H1 (cell line): ENCODE measurements around the gene TLE2. TPM values are rescaled to one million over a fixed set of nuclear protein-coding genes. Genes with fewer than 3 reads are reported as not detected.

Experiments used
- CTCF ChIA-PET: fragments of 300-600 bp; sonication (Branson Sonifier 250); formaldehyde crosslinking; loops from one replicate; lab custom pipeline; 2021; ENCODE audit not compliant: partially characterized antibody; lab: Charles Lee
- POLR2A ChIA-PET: fragments of 300-600 bp; sonication (Branson Sonifier 250); formaldehyde crosslinking; loops from one replicate; lab custom pipeline; 2021; ENCODE audit warnings: inconsistent platforms; ENCODE audit not compliant: partially characterized antibody; lab: Charles Lee
- DNase-seq, 2 experiments: peaks; one replicate each; pipeline versions ENCODE4 v3.0.0 to v3.0.0-alpha.2; 2010 to 2022; ENCODE audit warnings: low spot score in 2 of 2, low read depth in 1 of 2, mixed read lengths in 1 of 2
- FAIRE-seq: peaks from 2 replicates; lab custom pipeline; 2011; peaks lifted over from hg19 to GRCh38; lab: Jason Lieb, UNC
- H2AFZ ChIP-seq: 2 replicates; pipeline ENCODE4 v1.8.1; 2012; ENCODE audit warnings: low read length, inconsistent platforms
- H2AK5ac ChIP-seq: 2 replicates; pipeline ENCODE4 v1.6.1; 2013; ENCODE audit warnings: low read depth, low read length
- H2BK120ac ChIP-seq: replicated peaks from 2 replicates; pipeline ENCODE3; 2013; ENCODE audit warnings: low read depth, low read length, inconsistent platforms
- H2BK12ac ChIP-seq: 2 replicates; pipeline ENCODE4 v1.6.1; 2013; ENCODE audit warnings: low read depth, low read length
- H2BK15ac ChIP-seq: 2 replicates; pipeline ENCODE4 v1.6.1; 2013; ENCODE audit warnings: low read length
- H2BK20ac ChIP-seq: 2 replicates; pipeline ENCODE4 v1.6.1; 2013; ENCODE audit warnings: low read length
- H2BK5ac ChIP-seq: 2 replicates; pipeline ENCODE4 v1.6.1; 2013; ENCODE audit warnings: low read depth, low read length
- H3K14ac ChIP-seq: 2 replicates; pipeline ENCODE4 v1.6.1; 2013; ENCODE audit warnings: inconsistent platforms; ENCODE audit not compliant: insufficient read length
- H3K18ac ChIP-seq: 2 replicates; pipeline ENCODE4 v1.6.1; 2013; ENCODE audit warnings: low read length; ENCODE audit errors: extremely low read depth
- H3K23ac ChIP-seq: 2 replicates; pipeline ENCODE4 v1.6.1; 2013; ENCODE audit warnings: inconsistent platforms; ENCODE audit not compliant: insufficient read length
- H3K23me2 ChIP-seq: 2 replicates; pipeline ENCODE4 v1.6.1; 2013; ENCODE audit warnings: low read depth, low read length
- H3K27ac ChIP-seq: 2 replicates; pipeline ENCODE4 v1.6.1; 2011; ENCODE audit warnings: low read depth, low read length, inconsistent platforms
- H3K27me3 ChIP-seq, 4 experiments: replicated peaks in 1 of 4; 1 replicate in 1 of 4; 2 replicates in 3 of 4; pipeline versions ENCODE4 v1.6.1 to v1.8.1; 2011 to 2013; ENCODE audit warnings: low read length in 3 of 4, mild to moderate bottlenecking in 3 of 4, inconsistent platforms in 2 of 4, mixed read lengths in 2 of 4, moderate library complexity in 1 of 4; ENCODE audit not compliant: control insufficient read depth in 3 of 4, insufficient read depth in 3 of 4; ENCODE audit errors: extremely low read depth in 1 of 4
- H3K36me3 ChIP-seq, 4 experiments: 2 replicates each; pipeline versions ENCODE4 v1.6.1 to v1.8.1; 2011 to 2013; ENCODE audit warnings: mild to moderate bottlenecking in 4 of 4, low read length in 3 of 4, moderate library complexity in 2 of 4, control low read depth in 1 of 4, inconsistent platforms in 1 of 4; ENCODE audit not compliant: insufficient read depth in 4 of 4, control insufficient read depth in 2 of 4
- H3K4ac ChIP-seq: replicated peaks from 2 replicates; pipeline ENCODE3; 2013; ENCODE audit warnings: low read length, low read depth, mixed read lengths, inconsistent platforms; ENCODE audit not compliant: insufficient read length
- H3K4me1 ChIP-seq, 4 experiments: replicated peaks in 1 of 4; 1 replicate in 1 of 4; 2 replicates in 3 of 4; pipeline versions ENCODE4 v1.6.1 to v1.8.1; 2011 to 2013; ENCODE audit warnings: low read length in 3 of 4, inconsistent platforms in 2 of 4, mixed read lengths in 1 of 4; ENCODE audit not compliant: insufficient read depth in 4 of 4, control insufficient read depth in 3 of 4
- H3K4me2 ChIP-seq, 2 experiments: 2 replicates each; pipeline versions ENCODE4 v1.6.1 to v1.8.1; 2011 to 2013; ENCODE audit warnings: low read depth in 2 of 2, low read length in 2 of 2, control low read depth in 1 of 2, inconsistent platforms in 1 of 2, mild to moderate bottlenecking in 1 of 2; ENCODE audit not compliant: insufficient read depth in 1 of 2
- H3K4me3 ChIP-seq, 4 experiments: fragments of 200-600, 300-600 bp in 1 of 4; sonication (generic), shearing (Covaris generic), sonication (Bioruptor Twin) in 1 of 4; 2 replicates each; pipeline versions ENCODE4 v1.5.1 to v1.8.1; 2011 to 2016; ENCODE audit warnings: low read length in 4 of 4, low read depth in 3 of 4, control low read depth in 2 of 4, inconsistent platforms in 2 of 4, mild to moderate bottlenecking in 2 of 4, mixed read lengths in 1 of 4, moderate library complexity in 1 of 4; ENCODE audit not compliant: insufficient read depth in 2 of 4; ENCODE audit errors: extremely low read depth in 1 of 4
- H3K56ac ChIP-seq: replicated peaks from 2 replicates; pipeline ENCODE3; 2013; ENCODE audit warnings: low read depth, mild to moderate bottlenecking, mixed read lengths, low read length, inconsistent platforms; ENCODE audit not compliant: insufficient read length
- H3K79me1 ChIP-seq: 2 replicates; pipeline ENCODE4 v1.6.1; 2013; ENCODE audit warnings: low read depth, low read length, control low read depth
- H3K79me2 ChIP-seq, 2 experiments: 2 replicates each; pipeline versions ENCODE4 v1.6.1 to v1.8.1; 2012 to 2013; ENCODE audit warnings: low read length in 2 of 2, mild to moderate bottlenecking in 2 of 2, inconsistent platforms in 1 of 2; ENCODE audit not compliant: insufficient read depth in 2 of 2, control insufficient read depth in 1 of 2
- H3K9ac ChIP-seq, 4 experiments: replicated peaks in 1 of 4; 1 replicate in 1 of 4; 2 replicates in 3 of 4; pipeline versions ENCODE4 v1.6.1 to v1.8.1; 2011 to 2013; ENCODE audit warnings: low read depth in 3 of 4, low read length in 3 of 4, control low read depth in 2 of 4, mild to moderate bottlenecking in 2 of 4, moderate library complexity in 2 of 4, inconsistent platforms in 1 of 4; ENCODE audit errors: extremely low read depth in 1 of 4
- H3K9me3 ChIP-seq, 2 experiments: 2 replicates each; pipeline versions ENCODE4 v1.6.1 to v1.8.1; 2012 to 2013; ENCODE audit warnings: mild to moderate bottlenecking in 2 of 2, moderate library complexity in 2 of 2, control low read depth in 1 of 2, inconsistent platforms in 1 of 2, low read depth in 1 of 2, low read length in 1 of 2, mixed read lengths in 1 of 2; ENCODE audit not compliant: insufficient read depth in 2 of 2
- H4K20me1 ChIP-seq, 2 experiments: replicated peaks in 1 of 2; 2 replicates each; pipeline versions ENCODE3 to v1.8.1; 2011 to 2013; ENCODE audit warnings: inconsistent platforms in 2 of 2, low read length in 2 of 2, mild to moderate bottlenecking in 1 of 2; ENCODE audit not compliant: insufficient read depth in 2 of 2, control insufficient read depth in 1 of 2
- H4K5ac ChIP-seq: 2 replicates; pipeline ENCODE4 v1.6.1; 2013; ENCODE audit warnings: low read length, low read depth, mixed read lengths, inconsistent platforms; ENCODE audit not compliant: insufficient read length
- H4K8ac ChIP-seq: 2 replicates; pipeline ENCODE4 v1.8.0; 2013; ENCODE audit warnings: mild to moderate bottlenecking, moderate library complexity, low read length, inconsistent platforms; ENCODE audit not compliant: insufficient read depth; ENCODE audit errors: extremely low read depth
- H4K91ac ChIP-seq: replicated peaks from 2 replicates; pipeline ENCODE3; 2013; ENCODE audit warnings: low read length, mixed read lengths, inconsistent platforms; ENCODE audit not compliant: insufficient read length
- CHD1 ChIP-seq: IDR thresholded peaks from 2 replicates; pipeline ENCODE4 v1.6.1; 2012; ENCODE audit warnings: low read depth, low read length, improper control_type of control experiment
- CREB1 ChIP-seq: IDR thresholded peaks from 2 replicates; pipeline ENCODE4 v1.6.1; 2012; ENCODE audit warnings: inconsistent platforms
- CTCF ChIP-seq, 3 experiments: IDR thresholded peaks; 1 replicate in 2 of 3; 2 replicates in 1 of 3; pipeline versions ENCODE4 v1.5.1 to v1.6.1; 2011; ENCODE audit warnings: low read length in 3 of 3, mild to moderate bottlenecking in 3 of 3, inconsistent platforms in 2 of 3, low read depth in 1 of 3, moderate library complexity in 1 of 3; ENCODE audit not compliant: insufficient read depth in 1 of 3; ENCODE audit errors: control extremely low read depth in 1 of 3
- EP300 ChIP-seq, 2 experiments: IDR thresholded peaks; 1 replicate in 1 of 2; 2 replicates in 1 of 2; pipeline ENCODE4 v1.6.1; 2011 to 2012; ENCODE audit warnings: low read depth in 2 of 2, low read length in 2 of 2, mild to moderate bottlenecking in 2 of 2, borderline replicate concordance in 1 of 2, inconsistent platforms in 1 of 2, moderate library complexity in 1 of 2
- KDM1A ChIP-seq: fragments of 200-600, 300-600 bp; sonication (generic); IDR thresholded peaks from 2 replicates; pipeline ENCODE4 v1.7.1; 2016; ENCODE audit warnings: mild to moderate bottlenecking, low read length, borderline replicate concordance
- SAP30 ChIP-seq: fragments of 300-600 bp; sonication (generic); IDR thresholded peaks from 2 replicates; pipeline ENCODE4 v1.7.1; 2012; ENCODE audit warnings: low read length, moderate library complexity, mild to moderate bottlenecking, inconsistent platforms; ENCODE audit not compliant: insufficient read depth, insufficient replicate concordance
- SP1 ChIP-seq: IDR thresholded peaks from 2 replicates; pipeline ENCODE4 v1.6.1; 2011; ENCODE audit warnings: low read depth, low read length
- SP2 ChIP-seq: IDR thresholded peaks from 2 replicates; pipeline ENCODE4 v1.6.1; 2012; ENCODE audit warnings: mild to moderate bottlenecking, low read length, inconsistent platforms
- TAF1 ChIP-seq: IDR thresholded peaks from 2 replicates; pipeline ENCODE4 v1.6.1; 2011; ENCODE audit warnings: mild to moderate bottlenecking, low read depth, low read length
- USF2 ChIP-seq: IDR thresholded peaks from 2 replicates; pipeline ENCODE4 v1.6.1; 2011; ENCODE audit warnings: low read length, improper control_type of control experiment
- WGBS, 2 experiments: shearing (Covaris generic) in 1 of 2; methylation state at CpG; one replicate each; pipeline versions ENCODE4 v1.1.6 to v1.1.7; 2013 to 2015; ENCODE audit warnings: low lambda C conversion rate in 2 of 2, mixed read lengths in 2 of 2, inconsistent platforms in 1 of 2, low coverage in 1 of 2, missing lambda C conversion rate in 1 of 2; ENCODE audit not compliant: insufficient replicate concordance in 2 of 2, insufficient coverage in 1 of 2, insufficient read length in 1 of 2; ENCODE audit errors: extremely low coverage in 1 of 2, missing lambda C conversion rate in 1 of 2; 5-methylcytosine and 5-hydroxymethylcytosine counted together
- polyA plus RNA-seq, 7 experiments: library from polyadenylated mRNA; depleted of rRNA in 3 of 7; stranded (reverse) in 5 of 7; unstranded in 2 of 7; fragments of >200 nt in 5 of 7; fragments of 200-250 nt in 2 of 7; gene quantifications; 1 replicate in 5 of 7; 2 replicates in 1 of 7; 4 replicates in 1 of 7; pipeline versions ENCODE4 v1.2.1 to v1.2.3, GENCODE V29; 2011 to 2013; ENCODE audit warnings: missing spikeins in 2 of 7, mixed read lengths in 2 of 7
- total RNA-seq: library from RNA; stranded (reverse); fragmentation: NEBNext Ultra II Directional; extraction: Animal tissue kit (Norgen Biotek cat#: 25700); gene quantifications from 2 replicates; pipeline ENCODE4 v1.2.1, GENCODE V29; 2021

The TLE2 gene
- total and polyA plus RNA-seq, 2 of the 8 experiments (the other 6 are each of a cell fraction or from before 2014, with no cell fraction given) = 8.0 to 11.5 TPM

GRCh38 chr19:2988568-2988967 is 40.5 kb downstream of the TLE2 start:
- Histone ChIP-seq H3K27me3 (no peaks in the 10 kb centered on the region; a peak in 1 of 7 replicates), H3K79me1 (no peaks in the 10 kb centered on the region), H2BK12ac (0 out of 2 replicates have a peak overlapping the region, but pooled peaks have one; percentile 17), H3K18ac (no peak overlapping the region), H3K23me2 (peaks cover 2% of the 10 kb centered on the region; the same call in 1 of the 2 replicates), H2AK5ac (no peak overlapping the region), H4K91ac (no peak overlapping the region), H3K4me2 (no peak overlapping the region), H3K23ac (no peak overlapping the region), H3K56ac (no peak overlapping the region), H2BK15ac (no peak overlapping the region), H2BK120ac (no peak overlapping the region), H4K20me1 (no peaks in the 10 kb centered on the region), H3K4me1 (peaks cover 3 to 21% (median 12%) of the 10 kb centered on the region in 4 experiments), H3K4me3 (no peak overlapping the region), H3K27ac (no peak overlapping the region), H3K14ac (no peak overlapping the region), H2BK20ac (no peak overlapping the region), H2BK5ac (no peak overlapping the region), H3K9me3 (no peaks in the 10 kb centered on the region), H3K36me3 (no peaks in the 10 kb centered on the region), H3K79me2 (no peaks in the 10 kb centered on the region), H3K4ac (no peak overlapping the region), H3K9ac (no peak overlapping the region), H4K5ac (no peak overlapping the region), H4K8ac (no peak overlapping the region), H2AFZ (no peak overlapping the region)
- ChIA-PET CTCF (interaction anchor here (0.5 to 1.8 kb wide), 6 partner anchors 11 to 330 kb away, joined by 3 to 4 read pairs (median 3); no protein-coding TSS in a partner anchor), POLR2A (interaction anchor here (0.6 to 4.3 kb wide), 5 partner anchors 12 to 84 kb away, joined by 3 to 20 read pairs (median 4); partner anchors contain the start of gene TLE6)
- 100% methylated on average over 3 of the region's 3 CpGs; no CpG with 5 or more reads in 1 of the 2 experiments for WGBS, 2 experiments
- FAIRE-seq (no peak), DNase-seq (no peak)
- TF ChIP-seq SP2 (no peak), CREB1 (no peak), CHD1 (no peak), USF2 (no peak), EP300 (IDR thresholded peaks at IDR 0.05; ENCODE audit: borderline replicate concordance in 1 of 2, low read depth in 2 of 2, low read length in 2 of 2) (no peak), CTCF (IDR thresholded peaks at IDR 0.05; ENCODE audit: control extremely low read depth in 1 of 3, insufficient read depth in 1 of 3, low read depth in 1 of 3, low read length in 3 of 3) (no peak), KDM1A (no peak), SP1 (no peak), SAP30 (no peak), TAF1 (no peak)
